WTC11 (cell line): ENCODE results near the gene PIK3CB. TPM values are rescaled to one million over a fixed set of nuclear protein-coding genes. Genes with fewer than 3 reads are reported as not detected.

Experiments used
- ATAC-seq: fragments of 200-7000 bp; cut with Tn5 transposase; 2 replicates; pipeline ENCODE4 v1.10.0; 2021; ENCODE audit warnings: mild to moderate bottlenecking, moderate library complexity
- CTCF ChIA-PET: fragments of 300-600 bp; sonication (Branson Sonifier 250); formaldehyde crosslinking; loops from one replicate; lab custom pipeline; 2021; ENCODE audit warnings: antibody characterized with exemption; lab: Charles Lee
- POLR2A ChIA-PET: fragments of 350-600 bp; sonication (Branson Sonifier 250); formaldehyde crosslinking; loops from one replicate; lab custom pipeline; 2021; ENCODE audit warnings: antibody characterized with exemption; lab: Charles Lee
- DNase-seq: peaks from one replicate; pipeline ENCODE4 v3.0.0; 2021; ENCODE audit warnings: low spot score
- H3K27ac Mint-ChIP-seq: 2 replicates; pipeline ENCODE4 v1.8.0; 2021; ENCODE audit warnings: mixed read lengths
- H3K27me3 Mint-ChIP-seq: 2 replicates; pipeline ENCODE4 v1.8.0; 2021; ENCODE audit warnings: low read depth, mild to moderate bottlenecking, moderate library complexity, mixed read lengths
- H3K36me3 Mint-ChIP-seq: 2 replicates; pipeline ENCODE4 v1.8.0; 2021; ENCODE audit warnings: mixed read lengths
- H3K4me1 Mint-ChIP-seq: 2 replicates; pipeline ENCODE4 v1.8.0; 2022; ENCODE audit warnings: mixed read lengths
- H3K4me3 Mint-ChIP-seq: 2 replicates; pipeline ENCODE4 v1.8.0; 2021; ENCODE audit warnings: mild to moderate bottlenecking, moderate library complexity, mixed read lengths
- H3K9me3 Mint-ChIP-seq: 2 replicates; pipeline ENCODE4 v1.8.0; 2021; ENCODE audit warnings: mixed read lengths
- ATF1 ChIP-seq: sonication (generic); formaldehyde crosslinking; IDR thresholded peaks from 2 replicates; pipeline ENCODE4 v1.8.1; 2023; ENCODE audit warnings: mild to moderate bottlenecking, moderate library complexity, missing genetic modification reagents
- CBFB ChIP-seq: sonication (generic); formaldehyde crosslinking; IDR thresholded peaks from 2 replicates; pipeline ENCODE4 v1.8.1; 2022; ENCODE audit warnings: mild to moderate bottlenecking, low read depth, missing genetic modification reagents
- CREM ChIP-seq: sonication (generic); formaldehyde crosslinking; IDR thresholded peaks from 2 replicates; pipeline ENCODE4 v1.8.1; 2022; ENCODE audit warnings: mild to moderate bottlenecking, missing genetic modification reagents, moderate library complexity
- GRHL2 ChIP-seq: fragments of 250-450 bp; sonication (Bioruptor Pico); IDR thresholded peaks from 2 replicates; pipeline ENCODE4 v1.8.0; 2022; ENCODE audit warnings: mild to moderate bottlenecking, moderate library complexity; ENCODE audit not compliant: insufficient replicate concordance, severe bottlenecking
- MYBL2 ChIP-seq: sonication (generic); formaldehyde crosslinking; IDR thresholded peaks from 2 replicates; pipeline ENCODE4 v1.8.1; 2023; ENCODE audit warnings: mild to moderate bottlenecking, moderate library complexity, missing genetic modification reagents
- TEAD4 ChIP-seq: sonication (generic); formaldehyde crosslinking; IDR thresholded peaks from 2 replicates; pipeline ENCODE4 v1.8.0; 2022; ENCODE audit warnings: mild to moderate bottlenecking, missing genetic modification reagents
- TP53 ChIP-seq: sonication (generic); formaldehyde crosslinking; IDR thresholded peaks from 2 replicates; pipeline ENCODE4 v1.8.1; 2023; ENCODE audit warnings: mild to moderate bottlenecking, missing genetic modification reagents
- ZNF263 ChIP-seq: sonication (generic); formaldehyde crosslinking; IDR thresholded peaks from 2 replicates; pipeline ENCODE4 v1.8.1; 2022; ENCODE audit warnings: low read depth, mild to moderate bottlenecking, moderate library complexity, missing genetic modification reagents
- total RNA-seq: library from RNA; stranded (reverse); gene quantifications from 3 replicates; pipeline ENCODE4 v1.2.3, GENCODE V29; 2021
- TF ChIP-seq, protein P1 (sequence below): sonication (generic); formaldehyde crosslinking; IDR thresholded peaks from 2 replicates; pipeline ENCODE4 v1.8.1; 2023; ENCODE audit warnings: mild to moderate bottlenecking, missing genetic modification reagents, borderline replicate concordance
- TF ChIP-seq, protein P2 (sequence below): sonication (generic); formaldehyde crosslinking; IDR thresholded peaks from 2 replicates; pipeline ENCODE4 v1.8.0; 2022; ENCODE audit warnings: mild to moderate bottlenecking, missing genetic modification reagents
- TF ChIP-seq, protein P3 (sequence below): sonication (generic); formaldehyde crosslinking; IDR thresholded peaks from 2 replicates; pipeline ENCODE4 v1.8.0; 2022; ENCODE audit warnings: mild to moderate bottlenecking, missing genetic modification reagents
- TF ChIP-seq, protein P4 (sequence below): fragments of 250-450 bp; sonication (Bioruptor Pico); IDR thresholded peaks from 2 replicates; pipeline ENCODE4 v1.9.0; 2021; ENCODE audit warnings: mild to moderate bottlenecking, borderline replicate concordance
- TF ChIP-seq, protein P5 (sequence below): sonication (generic); formaldehyde crosslinking; IDR thresholded peaks from 2 replicates; pipeline ENCODE4 v1.8.1; 2023; ENCODE audit warnings: mild to moderate bottlenecking, missing genetic modification reagents

The PIK3CB gene
- total RNA-seq, 1 experiment from 2014 or later: 36.0 TPM

DNA sequence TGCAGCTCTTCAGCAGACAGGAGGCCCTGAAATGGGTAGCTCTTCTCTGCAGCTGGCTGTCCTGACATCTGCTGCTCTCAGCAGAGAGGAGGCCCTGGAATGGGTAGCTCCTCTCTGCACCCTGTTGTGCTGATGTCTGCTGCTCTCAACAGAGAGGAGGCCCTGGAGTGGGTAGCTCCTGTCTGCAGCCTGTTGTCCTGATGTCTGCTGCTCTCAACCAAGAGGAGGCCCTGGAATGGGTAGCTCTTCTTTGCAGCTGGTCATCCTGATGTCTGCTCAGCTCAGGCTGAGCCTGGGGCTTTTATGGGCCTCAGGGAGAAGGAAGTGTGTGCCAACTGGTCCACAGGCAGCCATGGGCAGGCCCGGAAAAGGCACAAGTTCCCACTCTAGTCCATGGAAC is 66.6 kb downstream of the PIK3CB start:
- Mint-ChIP-seq H3K9me3 (peaks cover 25% of the 10 kb centered on the region), H3K4me3 (no peak overlapping the region), H3K27ac (no peak overlapping the region), H3K36me3 (peaks cover 30% of the 10 kb centered on the region), H3K4me1 (no peaks in the 10 kb centered on the region), H3K27me3 (no peaks in the 10 kb centered on the region)
- DNase-seq (no peak), ATAC-seq (no peak)
- TF ChIP-seq ATF1 (no peak), TEAD4 (CRISPR knock-in tag) (no peak), MYBL2 (no peak), TP53 (CRISPR knock-in tag) (no peak), GRHL2 (CRISPR knock-in tag) (no peak), ZNF263 (CRISPR knock-in tag) (no peak), CREM (no peak), CBFB (CRISPR knock-in tag) (no peak)
- TF ChIP-seq, protein P1, sequence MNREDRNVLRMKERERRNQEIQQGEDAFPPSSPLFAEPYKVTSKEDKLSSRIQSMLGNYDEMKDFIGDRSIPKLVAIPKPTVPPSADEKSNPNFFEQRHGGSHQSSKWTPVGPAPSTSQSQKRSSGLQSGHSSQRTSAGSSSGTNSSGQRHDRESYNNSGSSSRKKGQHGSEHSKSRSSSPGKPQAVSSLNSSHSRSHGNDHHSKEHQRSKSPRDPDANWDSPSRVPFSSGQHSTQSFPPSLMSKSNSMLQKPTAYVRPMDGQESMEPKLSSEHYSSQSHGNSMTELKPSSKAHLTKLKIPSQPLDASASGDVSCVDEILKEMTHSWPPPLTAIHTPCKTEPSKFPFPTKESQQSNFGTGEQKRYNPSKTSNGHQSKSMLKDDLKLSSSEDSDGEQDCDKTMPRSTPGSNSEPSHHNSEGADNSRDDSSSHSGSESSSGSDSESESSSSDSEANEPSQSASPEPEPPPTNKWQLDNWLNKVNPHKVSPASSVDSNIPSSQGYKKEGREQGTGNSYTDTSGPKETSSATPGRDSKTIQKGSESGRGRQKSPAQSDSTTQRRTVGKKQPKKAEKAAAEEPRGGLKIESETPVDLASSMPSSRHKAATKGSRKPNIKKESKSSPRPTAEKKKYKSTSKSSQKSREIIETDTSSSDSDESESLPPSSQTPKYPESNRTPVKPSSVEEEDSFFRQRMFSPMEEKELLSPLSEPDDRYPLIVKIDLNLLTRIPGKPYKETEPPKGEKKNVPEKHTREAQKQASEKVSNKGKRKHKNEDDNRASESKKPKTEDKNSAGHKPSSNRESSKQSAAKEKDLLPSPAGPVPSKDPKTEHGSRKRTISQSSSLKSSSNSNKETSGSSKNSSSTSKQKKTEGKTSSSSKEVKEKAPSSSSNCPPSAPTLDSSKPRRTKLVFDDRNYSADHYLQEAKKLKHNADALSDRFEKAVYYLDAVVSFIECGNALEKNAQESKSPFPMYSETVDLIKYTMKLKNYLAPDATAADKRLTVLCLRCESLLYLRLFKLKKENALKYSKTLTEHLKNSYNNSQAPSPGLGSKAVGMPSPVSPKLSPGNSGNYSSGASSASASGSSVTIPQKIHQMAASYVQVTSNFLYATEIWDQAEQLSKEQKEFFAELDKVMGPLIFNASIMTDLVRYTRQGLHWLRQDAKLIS (CRISPR knock-in tag): no peak
- TF ChIP-seq, protein P2, sequence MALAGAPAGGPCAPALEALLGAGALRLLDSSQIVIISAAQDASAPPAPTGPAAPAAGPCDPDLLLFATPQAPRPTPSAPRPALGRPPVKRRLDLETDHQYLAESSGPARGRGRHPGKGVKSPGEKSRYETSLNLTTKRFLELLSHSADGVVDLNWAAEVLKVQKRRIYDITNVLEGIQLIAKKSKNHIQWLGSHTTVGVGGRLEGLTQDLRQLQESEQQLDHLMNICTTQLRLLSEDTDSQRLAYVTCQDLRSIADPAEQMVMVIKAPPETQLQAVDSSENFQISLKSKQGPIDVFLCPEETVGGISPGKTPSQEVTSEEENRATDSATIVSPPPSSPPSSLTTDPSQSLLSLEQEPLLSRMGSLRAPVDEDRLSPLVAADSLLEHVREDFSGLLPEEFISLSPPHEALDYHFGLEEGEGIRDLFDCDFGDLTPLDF: no peak
- TF ChIP-seq, protein P3, sequence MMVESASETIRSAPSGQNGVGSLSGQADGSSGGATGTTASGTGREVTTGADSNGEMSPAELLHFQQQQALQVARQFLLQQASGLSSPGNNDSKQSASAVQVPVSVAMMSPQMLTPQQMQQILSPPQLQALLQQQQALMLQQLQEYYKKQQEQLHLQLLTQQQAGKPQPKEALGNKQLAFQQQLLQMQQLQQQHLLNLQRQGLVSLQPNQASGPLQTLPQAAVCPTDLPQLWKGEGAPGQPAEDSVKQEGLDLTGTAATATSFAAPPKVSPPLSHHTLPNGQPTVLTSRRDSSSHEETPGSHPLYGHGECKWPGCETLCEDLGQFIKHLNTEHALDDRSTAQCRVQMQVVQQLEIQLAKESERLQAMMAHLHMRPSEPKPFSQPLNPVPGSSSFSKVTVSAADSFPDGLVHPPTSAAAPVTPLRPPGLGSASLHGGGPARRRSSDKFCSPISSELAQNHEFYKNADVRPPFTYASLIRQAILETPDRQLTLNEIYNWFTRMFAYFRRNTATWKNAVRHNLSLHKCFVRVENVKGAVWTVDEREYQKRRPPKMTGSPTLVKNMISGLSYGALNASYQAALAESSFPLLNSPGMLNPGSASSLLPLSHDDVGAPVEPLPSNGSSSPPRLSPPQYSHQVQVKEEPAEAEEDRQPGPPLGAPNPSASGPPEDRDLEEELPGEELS (CRISPR knock-in tag): no peak
- TF ChIP-seq, protein P4, sequence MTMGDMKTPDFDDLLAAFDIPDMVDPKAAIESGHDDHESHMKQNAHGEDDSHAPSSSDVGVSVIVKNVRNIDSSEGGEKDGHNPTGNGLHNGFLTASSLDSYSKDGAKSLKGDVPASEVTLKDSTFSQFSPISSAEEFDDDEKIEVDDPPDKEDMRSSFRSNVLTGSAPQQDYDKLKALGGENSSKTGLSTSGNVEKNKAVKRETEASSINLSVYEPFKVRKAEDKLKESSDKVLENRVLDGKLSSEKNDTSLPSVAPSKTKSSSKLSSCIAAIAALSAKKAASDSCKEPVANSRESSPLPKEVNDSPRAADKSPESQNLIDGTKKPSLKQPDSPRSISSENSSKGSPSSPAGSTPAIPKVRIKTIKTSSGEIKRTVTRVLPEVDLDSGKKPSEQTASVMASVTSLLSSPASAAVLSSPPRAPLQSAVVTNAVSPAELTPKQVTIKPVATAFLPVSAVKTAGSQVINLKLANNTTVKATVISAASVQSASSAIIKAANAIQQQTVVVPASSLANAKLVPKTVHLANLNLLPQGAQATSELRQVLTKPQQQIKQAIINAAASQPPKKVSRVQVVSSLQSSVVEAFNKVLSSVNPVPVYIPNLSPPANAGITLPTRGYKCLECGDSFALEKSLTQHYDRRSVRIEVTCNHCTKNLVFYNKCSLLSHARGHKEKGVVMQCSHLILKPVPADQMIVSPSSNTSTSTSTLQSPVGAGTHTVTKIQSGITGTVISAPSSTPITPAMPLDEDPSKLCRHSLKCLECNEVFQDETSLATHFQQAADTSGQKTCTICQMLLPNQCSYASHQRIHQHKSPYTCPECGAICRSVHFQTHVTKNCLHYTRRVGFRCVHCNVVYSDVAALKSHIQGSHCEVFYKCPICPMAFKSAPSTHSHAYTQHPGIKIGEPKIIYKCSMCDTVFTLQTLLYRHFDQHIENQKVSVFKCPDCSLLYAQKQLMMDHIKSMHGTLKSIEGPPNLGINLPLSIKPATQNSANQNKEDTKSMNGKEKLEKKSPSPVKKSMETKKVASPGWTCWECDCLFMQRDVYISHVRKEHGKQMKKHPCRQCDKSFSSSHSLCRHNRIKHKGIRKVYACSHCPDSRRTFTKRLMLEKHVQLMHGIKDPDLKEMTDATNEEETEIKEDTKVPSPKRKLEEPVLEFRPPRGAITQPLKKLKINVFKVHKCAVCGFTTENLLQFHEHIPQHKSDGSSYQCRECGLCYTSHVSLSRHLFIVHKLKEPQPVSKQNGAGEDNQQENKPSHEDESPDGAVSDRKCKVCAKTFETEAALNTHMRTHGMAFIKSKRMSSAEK (CRISPR knock-in tag): no peak
- TF ChIP-seq, protein P5, sequence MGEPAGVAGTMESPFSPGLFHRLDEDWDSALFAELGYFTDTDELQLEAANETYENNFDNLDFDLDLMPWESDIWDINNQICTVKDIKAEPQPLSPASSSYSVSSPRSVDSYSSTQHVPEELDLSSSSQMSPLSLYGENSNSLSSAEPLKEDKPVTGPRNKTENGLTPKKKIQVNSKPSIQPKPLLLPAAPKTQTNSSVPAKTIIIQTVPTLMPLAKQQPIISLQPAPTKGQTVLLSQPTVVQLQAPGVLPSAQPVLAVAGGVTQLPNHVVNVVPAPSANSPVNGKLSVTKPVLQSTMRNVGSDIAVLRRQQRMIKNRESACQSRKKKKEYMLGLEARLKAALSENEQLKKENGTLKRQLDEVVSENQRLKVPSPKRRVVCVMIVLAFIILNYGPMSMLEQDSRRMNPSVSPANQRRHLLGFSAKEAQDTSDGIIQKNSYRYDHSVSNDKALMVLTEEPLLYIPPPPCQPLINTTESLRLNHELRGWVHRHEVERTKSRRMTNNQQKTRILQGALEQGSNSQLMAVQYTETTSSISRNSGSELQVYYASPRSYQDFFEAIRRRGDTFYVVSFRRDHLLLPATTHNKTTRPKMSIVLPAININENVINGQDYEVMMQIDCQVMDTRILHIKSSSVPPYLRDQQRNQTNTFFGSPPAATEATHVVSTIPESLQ: no peak
- CTCF ChIA-PET: interaction anchor here (0.8 to 1.9 kb wide), 3 partner anchors 9 to 155 kb away, joined by 5 to 10 read pairs (median 7); no protein-coding TSS in a partner anchor
- POLR2A ChIA-PET: interaction anchor here (0.6 kb wide), 1 partner anchor 9 kb away, joined by 3 read pairs; no protein-coding TSS in a partner anchor
